HG03139 (cell line): Measurements from ENCODE around the gene CHP2.
"Not testable (repeated sequence)": the region's sequence is repeated elsewhere in the genome, so short reads cannot be mapped to it uniquely, and the experiment has no call there.

Source experiments
- ATAC-seq: cut with Tn5 transposase; IDR thresholded peaks from one replicate; pipeline ENCODE4 v1.9.1; 2021; ENCODE audit not compliant: unreplicated experiment

CHP2 gene

GRCh38 chr16:23742766-23743165 is 12.1 kb upstream of the CHP2 start:
- no peak for ATAC-seq

GRCh38 chr16:23745263-23745662 is 9.6 kb upstream of the CHP2 start:
- ATAC-seq = no peak

- ATAC-seq = no peak
These were observed 6.2 kb upstream of the CHP2 start for GRCh38 chr16:23748630-23749029.

- ATAC-seq = not testable (repeated sequence)
These were observed 3.8 kb upstream of the CHP2 start for GRCh38 chr16:23751053-23751452.

GRCh38 chr16:23753908-23754593 is 775 bp upstream of the CHP2 start:
- no peak for ATAC-seq

GRCh38 chr16:23755484-23755809 is 621 bp downstream of the CHP2 start:
- ATAC-seq = no peak

GRCh38 chr16:23757116-23757515 is 2.3 kb downstream of the CHP2 start:
- no peak for ATAC-seq

- ATAC-seq = no peak
These were observed 3.3 kb downstream of the CHP2 start for GRCh38 chr16:23757937-23758619.

GRCh38 chr16:23765933-23766332 is 11.1 kb downstream of the CHP2 start:
- no peak for ATAC-seq

GRCh38 chr16:23768581-23768980 is 13.8 kb downstream of the CHP2 start:
- no peak for ATAC-seq

GRCh38 chr16:23771027-23771426 is 16.2 kb downstream of the CHP2 start:
- ATAC-seq = no peak

GRCh38 chr16:23771642-23772041 is 16.8 kb downstream of the CHP2 start:
- ATAC-seq = no peak

- no peak for ATAC-seq
These were observed 18.5 kb downstream of the CHP2 start for GRCh38 chr16:23773339-23773738.

- ATAC-seq = no peak
These were observed 26.4 kb downstream of the CHP2 start for GRCh38 chr16:23781176-23781575.

GRCh38 chr16:23784811-23785447 is 30.1 kb downstream of the CHP2 start:
- ATAC-seq = no peak

GRCh38 chr16:23785842-23786241 is 31.0 kb downstream of the CHP2 start:
- ATAC-seq = no peak

- ATAC-seq = no peak
These were observed 32.2 kb downstream of the CHP2 start for GRCh38 chr16:23786964-23787561.

GRCh38 chr16:23788685-23789084 is 33.9 kb downstream of the CHP2 start:
- no peak for ATAC-seq

GRCh38 chr16:23795378-23795777 is 40.6 kb downstream of the CHP2 start:
- no peak for ATAC-seq

- no peak for ATAC-seq
These were observed 42.1 kb downstream of the CHP2 start for GRCh38 chr16:23796941-23797340.

- ATAC-seq = no peak
These were observed 46.6 kb downstream of the CHP2 start for GRCh38 chr16:23801378-23801777.

GRCh38 chr16:23802776-23803175 is 48.0 kb downstream of the CHP2 start:
- ATAC-seq = no peak
